ENCODE measurements around the gene CYCS. TPM values are rescaled to one million over a fixed set of nuclear protein-coding genes. Genes with fewer than 3 reads are reported as not detected.
"Not testable (repeated sequence)": the region's sequence is repeated elsewhere in the genome, so short reads cannot be mapped to it uniquely, and the experiment has no call there.

Gene CYCS
- total RNA-seq, 4 donors from 2014 or later, result 97.9 to 186 (median 109) TPM

- ATAC-seq, result no peak
Observed at GRCh38 chr7:25169683-25170082, 44.6 kb upstream of the CYCS start.

GRCh38 chr7:25168145-25168544, 43.1 kb upstream of the CYCS start:
- intact Hi-C loops (cut with DNase I; ENCODE audit: low total_unique reads) (no loop called here), in situ Hi-C loops (cut with MboI; ENCODE audit: low sequenced_read_pairs in 4 of 4) (no loop called here)
- Histone ChIP-seq H3K27ac (no peak overlapping the region), H3K4me1 (no peaks in the 10 kb centered on the region), H3K4me3 (no peak overlapping the region), H3K27me3 (no peaks in the 10 kb centered on the region), H3K9me3 (no peaks in the 10 kb centered on the region), H3K36me3 (no peaks in the 10 kb centered on the region)
- DNase-seq (no peak), ATAC-seq (no peak)
- TF ChIP-seq CTCF (IDR thresholded peaks at IDR 0.05 in 4 of 5, conservative IDR thresholded peaks at IDR 0.05 in 1 of 5) (no peak), POLR2A (IDR thresholded peaks at IDR 0.05) (no peak)

More at GRCh38 chr7:25169683-25170082, 44.6 kb upstream of the CYCS start:
- H3K27ac ChIP-seq, result no peak overlapping the region
- intact Hi-C loops (cut with DNase I; ENCODE audit: low total_unique reads), result no loop called here
- in situ Hi-C loops (cut with MboI; ENCODE audit: low sequenced_read_pairs in 4 of 4), result no loop called here
- no peaks in the 10 kb centered on the region for H3K9me3 ChIP-seq
- no peaks in the 10 kb centered on the region for H3K36me3 ChIP-seq
- no peaks in the 10 kb centered on the region for H3K27me3 ChIP-seq
- DNase-seq, result no peak
- TF ChIP-seq CTCF (IDR thresholded peaks at IDR 0.05 in 4 of 5, conservative IDR thresholded peaks at IDR 0.05 in 1 of 5) (no peak), POLR2A (IDR thresholded peaks at IDR 0.05) (no peak)
- H3K4me3 ChIP-seq, result no peak overlapping the region
- H3K4me1 ChIP-seq, result no peaks in the 10 kb centered on the region

- DNase-seq, result no peak
- no peaks in the 10 kb centered on the region for H3K36me3 ChIP-seq
- H3K27ac ChIP-seq, result no peak overlapping the region
- intact Hi-C loops (cut with DNase I; ENCODE audit: low total_unique reads) (no loop called here), in situ Hi-C loops (cut with MboI; ENCODE audit: low sequenced_read_pairs in 4 of 4) (no loop called here)
- H3K27me3 ChIP-seq, result no peaks in the 10 kb centered on the region
- H3K9me3 ChIP-seq, result no peaks in the 10 kb centered on the region
- no peak for ATAC-seq
- H3K4me3 ChIP-seq, result no peak overlapping the region
- no peaks in the 10 kb centered on the region for H3K4me1 ChIP-seq
- TF ChIP-seq CTCF (IDR thresholded peaks at IDR 0.05 in 4 of 5, conservative IDR thresholded peaks at IDR 0.05 in 1 of 5) (no peak), POLR2A (IDR thresholded peaks at IDR 0.05) (no peak)
Observed at GRCh38 chr7:25167262-25167843, 42.3 kb upstream of the CYCS start.

- in situ Hi-C loops (cut with MboI; ENCODE audit: low sequenced_read_pairs in 4 of 4); ATAC-seq; H3K4me1 ChIP-seq; H3K27ac ChIP-seq; H3K36me3 ChIP-seq; H3K4me3 ChIP-seq; intact Hi-C loops (cut with DNase I; ENCODE audit: low total_unique reads); H3K27me3 ChIP-seq; DNase-seq; H3K9me3 ChIP-seq: not testable (repeated sequence)
- peak in 3 of 5 experiments; percentile 9 to 71 (median 48) for TF ChIP-seq CTCF (IDR thresholded peaks at IDR 0.05 in 4 of 5, conservative IDR thresholded peaks at IDR 0.05 in 1 of 5)
Observed at GRCh38 chr7:25159983-25160596, 35.0 kb upstream of the CYCS start.

Measured in gastrocnemius medialis (tissue), 4 donors.